GM12874 (cell line): ENCODE results near the gene RAB29.

ENCODE experiments used
- CTCF ChIP-seq: IDR thresholded peaks from 2 replicates; pipeline ENCODE4 v1.5.1; 2011; ENCODE audit warnings: low read depth, mild to moderate bottlenecking, control low read depth, low read length, moderate library complexity; ENCODE audit not compliant: insufficient read depth

RAB29 gene

GRCh38 chr1:205812271-205812877, 37.1 kb upstream of the RAB29 start:
- TF ChIP-seq CTCF = no peak

- TF ChIP-seq CTCF = no peak
Observed at GRCh38 chr1:205811660-205812059, 36.4 kb upstream of the RAB29 start.

DNA sequence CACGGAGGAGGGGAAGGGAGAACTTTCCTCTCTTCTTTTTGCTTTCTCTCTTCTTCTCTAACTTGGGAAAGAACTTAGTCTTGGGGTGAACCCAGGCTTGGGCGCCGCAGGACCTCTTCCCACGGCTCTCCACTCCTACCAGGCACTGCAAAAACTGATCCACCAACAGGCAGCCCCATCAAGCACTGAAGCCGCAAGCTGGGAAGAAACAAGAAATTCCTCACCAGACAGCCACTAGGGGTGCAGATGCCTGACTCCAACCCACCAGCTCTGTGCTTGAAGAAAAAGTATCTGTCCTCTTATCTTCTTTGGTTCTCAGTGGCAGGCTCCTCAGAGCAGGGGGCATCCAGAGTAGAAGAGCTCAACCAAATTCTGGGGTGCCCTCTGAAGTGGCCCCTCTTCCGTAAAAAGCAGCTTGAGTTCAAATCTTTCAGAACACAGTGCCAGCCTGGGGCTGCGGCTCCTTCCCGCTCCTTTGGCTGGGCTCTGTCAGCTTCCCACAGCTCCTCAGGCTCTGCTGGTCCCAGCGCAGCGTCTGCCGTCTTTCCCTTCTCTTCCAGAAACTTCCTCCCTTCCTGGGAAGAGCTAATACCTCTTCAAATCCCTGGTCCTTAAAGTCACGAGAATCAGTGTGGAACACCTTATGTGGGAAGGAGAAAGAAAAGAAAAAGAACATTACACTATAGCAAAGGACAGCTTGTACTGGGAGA, 35.3 kb upstream of the RAB29 start:
- 0 out of 2 replicates have a peak, but pooled peaks have one; percentile 6 for TF ChIP-seq CTCF

GRCh38 chr1:205809942-205810345, 34.7 kb upstream of the RAB29 start:
- TF ChIP-seq CTCF = no peak

DNA sequence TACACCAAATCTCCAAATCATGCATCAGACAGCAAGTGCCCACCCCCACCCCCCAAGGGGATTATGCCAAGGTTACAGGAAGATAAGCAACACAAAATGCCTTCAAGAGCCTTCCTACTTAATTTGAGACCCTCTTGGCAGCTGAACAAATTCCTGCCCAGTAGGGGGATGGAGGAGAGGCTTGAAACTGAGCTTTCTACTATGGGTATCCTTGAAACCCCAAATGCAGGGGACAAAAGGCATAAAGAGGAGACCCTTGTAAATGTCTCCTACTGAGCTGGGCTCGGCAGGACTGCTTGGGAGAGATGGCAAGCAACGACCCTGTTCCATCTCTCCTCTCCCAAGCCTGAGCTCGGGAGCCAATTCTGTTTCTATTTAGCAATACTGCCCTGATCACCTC, 34.2 kb upstream of the RAB29 start:
- TF ChIP-seq CTCF = no peak

DNA sequence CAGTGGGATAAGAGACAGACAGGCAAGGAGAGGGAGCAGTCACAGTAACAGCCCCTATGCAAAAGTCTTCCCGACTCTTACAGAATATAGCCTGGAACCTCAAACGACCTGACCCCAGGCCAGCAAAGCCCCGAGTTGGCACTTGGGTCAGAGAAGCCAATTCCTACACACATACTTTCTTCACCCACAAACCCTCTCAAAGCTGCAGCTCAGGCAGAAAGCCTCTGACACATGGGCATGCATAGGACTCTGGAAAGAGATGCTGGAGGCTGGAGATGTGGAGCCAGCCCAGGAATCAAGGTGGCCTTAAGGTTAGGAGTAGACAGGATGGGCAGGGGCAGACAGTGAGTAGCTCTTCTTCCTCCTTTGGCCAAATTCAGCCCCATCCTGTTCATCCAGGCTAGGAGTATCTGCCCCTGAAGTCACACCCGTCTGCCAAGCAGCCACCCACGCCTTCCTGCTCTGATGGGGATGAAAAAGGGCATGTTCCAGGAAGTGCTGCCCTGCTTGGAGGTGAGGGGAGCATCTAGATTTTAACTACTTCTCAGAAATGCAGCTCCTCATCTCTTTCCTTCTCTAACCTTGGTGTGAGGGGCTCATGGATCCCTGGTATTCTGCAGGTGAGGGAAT, 29.9 kb upstream of the RAB29 start:
- TF ChIP-seq CTCF = no peak

DNA sequence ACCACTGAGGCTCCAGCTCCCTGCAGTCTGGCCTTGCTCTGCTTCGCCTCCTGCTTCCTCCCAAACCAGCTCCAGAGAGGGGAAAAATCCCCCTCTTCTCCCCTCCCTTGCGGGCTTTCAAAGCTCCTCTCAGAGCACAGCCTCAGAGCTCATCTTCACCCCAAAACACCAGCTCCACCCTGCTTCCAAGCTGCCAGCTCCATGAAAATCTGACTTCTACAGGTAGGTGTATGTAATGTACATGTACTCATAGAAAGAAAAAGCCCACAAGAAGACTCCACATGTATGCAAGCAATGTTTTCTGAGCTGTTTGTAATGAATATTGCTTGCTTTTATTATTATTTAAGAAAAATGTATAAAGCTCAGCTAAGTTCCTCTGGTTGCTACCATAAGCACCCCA, 29.3 kb upstream of the RAB29 start:
- TF ChIP-seq CTCF = no peak
